Stimulated activated naive CD4-positive, alpha-beta T cell treated with Interleukin-2 at 50 U/mL for 16 hours (primary cell): ENCODE results near the gene STMP1.
"Not testable (repeated sequence)": the region's sequence is repeated elsewhere in the genome, so short reads cannot be mapped to it uniquely, and the experiment has no call there.

Experiments
- DNase-seq: peaks from one replicate; lab custom pipeline; 2025; lab: John Stamatoyannopoulos, UW

Gene STMP1

DNA sequence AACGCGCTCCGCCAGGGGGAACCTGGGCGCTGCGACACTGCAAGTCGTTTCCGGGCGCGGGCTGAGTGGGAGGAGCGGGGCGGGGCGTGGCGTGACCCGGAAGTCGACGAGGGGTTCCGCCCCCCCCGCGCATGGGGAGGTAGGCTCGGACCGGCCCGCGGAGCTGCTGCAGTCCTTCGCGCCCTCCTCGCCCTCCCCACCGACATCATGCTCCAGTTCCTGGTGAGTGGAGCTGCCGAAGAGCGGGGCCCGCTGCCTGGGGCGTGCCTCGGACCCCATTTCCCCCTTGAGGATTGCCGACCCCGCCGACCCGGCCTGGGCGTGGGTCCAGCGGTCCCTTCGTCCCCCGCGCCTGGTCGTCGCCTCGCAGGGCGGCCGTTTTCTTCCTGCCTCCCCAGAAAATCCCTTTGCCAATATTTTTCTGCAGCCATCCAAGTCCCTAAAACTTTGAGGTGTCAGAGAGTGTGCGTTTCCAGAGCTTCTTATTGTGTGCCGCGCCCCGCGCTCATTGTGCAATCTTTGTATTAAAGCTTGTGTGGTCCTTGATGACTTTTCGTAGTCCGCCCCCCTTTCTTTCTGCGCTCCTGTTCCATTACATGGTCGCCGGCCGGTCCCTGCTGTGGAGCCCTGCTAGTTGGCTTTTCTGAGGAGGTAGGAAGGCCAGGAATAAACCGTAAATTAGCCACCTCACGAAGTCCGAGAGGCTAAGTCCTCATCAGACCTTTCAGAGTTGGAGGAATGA lies at the start of gene STMP1:
Gene STMP1, plus strand, starts transcription at position 142 of the 742 bp plus-strand sequence.
- peak; percentile 96 for DNase-seq

DNA sequence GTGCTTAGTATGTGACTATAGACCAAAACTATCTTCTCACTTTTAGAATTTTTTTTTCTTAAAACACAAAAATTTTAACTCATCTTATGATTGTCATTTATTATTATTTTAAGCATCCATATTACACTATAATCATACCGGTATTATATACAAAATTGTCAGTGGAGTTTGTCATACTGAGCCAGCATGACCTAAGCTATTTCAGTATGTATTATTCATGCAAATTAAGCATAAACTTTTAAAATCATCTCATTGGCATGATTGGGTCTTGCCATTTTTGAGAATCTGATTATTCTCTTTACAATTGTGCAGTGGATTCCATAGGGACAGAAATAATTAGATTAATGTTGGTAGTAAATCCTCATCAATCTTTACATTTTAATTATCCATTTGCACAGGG lies 46.2 kb upstream of the STMP1 start:
- no peak for DNase-seq

DNA sequence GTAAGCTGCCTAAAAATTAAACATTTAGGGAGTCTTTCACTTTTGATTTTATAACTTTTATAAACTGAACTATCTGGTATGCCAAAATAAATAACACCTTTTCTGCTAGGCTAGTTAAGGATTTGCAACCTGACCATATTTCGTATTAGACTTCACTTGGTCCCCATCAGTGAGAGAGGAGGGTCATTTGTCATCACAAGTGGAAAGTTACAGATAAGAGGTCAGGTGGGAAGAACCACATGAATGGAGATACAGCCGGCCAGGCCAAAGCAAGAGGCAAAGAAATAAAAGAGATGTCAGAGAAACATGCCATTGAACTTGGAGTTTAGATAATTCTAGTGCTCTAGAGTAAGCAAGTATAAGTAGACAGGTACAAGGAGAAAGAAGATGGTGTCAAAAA lies 44.5 kb upstream of the STMP1 start:
- no peak for DNase-seq

DNA sequence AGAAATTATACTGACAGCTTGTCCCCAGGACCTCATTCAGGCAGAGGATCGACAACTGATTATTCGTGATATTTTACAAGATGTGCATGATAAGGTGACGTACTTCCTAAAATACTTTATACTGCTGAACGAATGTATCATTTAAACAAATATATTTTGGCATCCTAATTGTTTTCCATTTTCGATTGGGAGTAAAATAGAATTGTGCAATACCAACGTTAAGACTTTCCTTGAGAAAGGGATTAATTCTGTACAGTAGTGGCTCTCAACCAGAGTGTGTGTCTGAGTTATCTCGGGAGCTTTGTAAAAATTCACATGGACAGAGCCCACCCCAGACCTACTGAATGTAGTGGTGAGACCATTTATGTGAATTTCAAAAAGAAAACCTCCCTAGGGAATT lies 43.8 kb upstream of the STMP1 start:
- DNase-seq = no peak

DNA sequence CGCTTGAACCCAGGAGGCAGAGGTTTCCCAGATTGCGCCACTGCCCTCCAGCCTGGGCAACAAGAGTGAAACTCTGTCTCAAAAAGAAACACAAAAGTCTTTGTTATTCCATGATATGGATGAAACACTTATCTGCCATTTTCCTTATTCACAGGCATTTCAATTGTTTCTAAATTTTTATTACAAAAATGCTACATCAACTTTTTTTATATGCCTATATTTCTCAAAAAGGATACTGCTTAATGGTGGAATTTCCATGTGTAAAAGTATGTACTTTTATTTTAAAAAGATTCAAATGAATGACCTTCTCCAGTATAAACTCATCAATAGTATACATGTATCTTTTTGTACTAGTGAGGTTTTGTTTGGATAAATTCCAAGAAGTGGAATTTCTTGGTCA lies 41.9 kb upstream of the STMP1 start:
- DNase-seq = no peak

DNA sequence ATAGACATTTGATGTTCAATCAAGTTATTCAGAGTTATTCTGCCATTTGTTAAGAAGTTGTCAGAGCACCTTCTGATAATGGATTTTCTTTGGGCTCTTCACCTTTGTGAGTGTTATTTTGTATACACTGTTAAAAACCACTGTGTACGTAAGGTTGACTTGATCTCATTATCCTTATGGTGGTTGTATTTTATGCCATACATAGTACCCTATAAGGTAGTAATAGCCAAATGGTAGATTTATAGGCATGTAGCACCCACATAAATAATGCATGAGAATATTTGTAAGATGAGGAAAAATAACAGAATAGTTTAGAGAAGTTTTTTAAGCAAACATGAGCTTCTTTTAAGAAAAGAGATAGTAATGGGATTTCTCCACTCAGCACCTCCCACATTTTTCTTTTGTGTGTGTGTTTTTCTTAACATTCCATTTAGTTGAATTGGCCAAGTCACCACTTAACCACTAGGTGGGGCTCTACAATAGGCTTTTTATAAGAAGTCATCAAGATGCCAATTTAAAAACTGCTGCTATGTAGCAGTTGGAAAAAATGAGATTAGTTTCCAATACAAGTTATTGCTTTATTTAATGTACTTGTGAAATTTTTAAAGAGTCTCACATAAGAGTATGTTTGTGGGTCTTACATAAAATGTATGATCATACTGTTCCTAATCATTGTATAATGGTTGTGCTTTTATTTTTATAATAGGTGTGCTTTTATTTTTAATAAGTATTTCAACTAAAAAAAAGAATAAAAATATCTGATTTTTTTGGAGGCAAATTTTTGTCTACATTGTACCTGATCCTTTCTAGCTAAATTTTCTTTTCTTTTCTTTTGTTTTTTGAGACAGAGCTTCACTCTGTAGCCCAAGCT lies 41.1 kb upstream of the STMP1 start:
- DNase-seq = no peak

DNA sequence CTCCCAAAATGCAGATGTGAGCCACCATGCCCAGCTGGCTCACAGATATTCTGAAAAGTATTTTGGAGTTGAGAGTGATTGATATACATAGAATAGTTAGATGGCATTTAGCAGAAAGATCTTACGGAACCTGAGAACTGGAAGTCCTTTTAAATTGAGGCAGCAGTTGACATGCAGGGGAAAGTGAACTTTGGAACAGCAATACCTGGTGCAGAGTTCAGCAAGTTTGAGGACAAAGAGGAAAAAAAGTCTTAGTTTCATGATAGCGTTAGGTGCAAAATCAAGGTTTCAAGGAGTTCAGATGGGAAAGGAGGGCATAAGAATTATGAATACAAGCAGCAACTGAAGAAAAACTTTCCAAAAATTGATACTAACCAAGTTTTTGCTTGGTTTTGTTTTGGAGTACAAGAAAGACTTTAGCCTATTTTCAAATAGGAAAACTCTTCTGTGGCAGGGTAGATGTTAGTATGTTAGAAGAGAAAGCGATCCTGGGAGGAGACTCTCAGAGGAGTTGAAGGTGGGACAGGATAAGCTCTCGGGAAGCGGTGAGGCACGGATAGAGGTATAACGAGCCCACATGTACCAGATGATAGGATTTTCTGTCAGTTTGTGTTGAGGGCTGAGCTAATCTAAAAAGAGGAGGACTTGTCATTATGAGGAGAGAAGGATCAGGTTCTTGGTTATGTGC lies 28.0 kb upstream of the STMP1 start:
- no peak for DNase-seq

DNA sequence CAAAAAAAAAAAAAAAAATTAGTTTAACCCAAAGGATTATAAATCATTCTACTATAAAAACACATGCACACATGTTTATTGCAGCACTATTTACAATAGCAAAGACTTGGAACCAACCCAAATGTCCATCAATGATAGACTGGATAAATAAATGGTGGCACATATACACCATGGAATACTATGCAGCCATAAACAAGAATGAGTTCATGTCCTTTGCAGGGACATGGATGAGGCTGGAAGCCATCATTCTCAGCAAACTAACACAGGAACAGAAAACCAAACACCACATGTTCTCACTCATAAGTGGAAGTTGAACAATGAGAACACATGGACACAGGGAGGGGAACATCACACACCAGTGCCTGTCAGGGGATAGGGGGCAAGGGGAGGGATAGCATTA lies 22.6 kb upstream of the STMP1 start:
- not testable (repeated sequence) for DNase-seq

DNA sequence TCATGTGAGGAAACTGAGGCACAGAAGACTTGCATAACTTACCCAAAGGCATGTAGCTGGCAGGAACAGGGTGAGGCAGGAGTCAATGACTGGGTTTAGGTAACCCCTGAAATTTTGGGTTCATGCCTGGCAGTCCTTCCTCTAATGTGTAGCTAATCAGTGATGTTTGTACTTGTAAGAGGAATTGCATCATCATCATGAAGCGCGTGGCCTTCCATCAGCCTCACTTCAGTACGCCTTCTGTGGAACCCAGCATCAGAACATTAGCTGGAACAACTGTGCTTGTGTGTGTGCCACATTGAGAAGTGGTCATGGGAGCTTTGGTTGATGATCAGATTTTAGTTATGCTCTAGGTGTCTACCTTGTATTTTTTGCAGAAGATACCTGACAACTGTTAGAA lies 18.2 kb upstream of the STMP1 start:
- no peak for DNase-seq

DNA sequence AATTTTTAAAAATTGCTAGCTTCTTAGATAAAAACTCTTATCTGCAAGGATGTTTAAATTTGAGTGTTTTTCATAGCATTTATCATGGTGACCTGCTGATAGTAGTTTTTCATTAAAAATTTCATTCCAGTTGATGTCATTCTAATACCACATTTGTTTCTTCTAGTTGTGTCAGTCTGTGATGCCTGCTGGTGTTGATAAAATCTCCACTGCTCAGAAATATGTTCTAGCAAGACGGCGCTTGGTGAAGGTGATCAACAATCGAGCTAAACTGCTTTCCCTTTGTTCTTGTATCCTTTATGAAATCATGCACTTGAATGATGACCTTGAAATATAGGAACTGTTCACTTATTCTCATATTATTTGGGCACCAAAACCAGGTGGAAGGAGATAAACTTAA lies 17.6 kb upstream of the STMP1 start:
- no peak for DNase-seq

DNA sequence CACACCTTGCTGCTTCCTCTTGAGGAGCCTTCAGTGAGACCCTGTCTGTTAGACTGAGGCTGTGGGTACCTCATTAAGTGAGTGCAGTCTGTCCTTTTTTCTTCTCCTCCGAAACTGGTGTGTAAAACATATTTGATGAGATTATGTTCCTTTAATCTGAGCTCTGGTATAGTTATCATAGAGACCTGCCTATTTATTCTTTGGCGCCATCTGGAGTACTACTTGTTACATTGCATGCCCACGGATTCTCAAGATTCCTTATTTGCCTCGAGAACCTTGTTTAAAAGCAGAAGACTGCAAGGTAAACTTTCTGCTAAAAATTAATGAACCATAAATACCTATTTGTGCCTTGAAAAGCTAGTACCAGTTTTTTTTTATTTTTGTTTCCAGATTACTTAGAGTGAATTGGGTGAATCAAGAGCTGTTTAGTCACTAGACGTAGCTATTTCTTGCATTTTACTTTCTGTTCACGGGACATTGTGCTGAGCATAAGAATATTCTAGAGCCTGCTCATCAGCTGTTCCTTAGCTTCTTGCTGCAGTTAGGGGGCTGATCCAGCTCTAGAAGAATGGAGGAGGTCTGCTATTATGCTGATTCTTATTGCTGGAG lies 16.9 kb upstream of the STMP1 start:
- no peak for DNase-seq

DNA sequence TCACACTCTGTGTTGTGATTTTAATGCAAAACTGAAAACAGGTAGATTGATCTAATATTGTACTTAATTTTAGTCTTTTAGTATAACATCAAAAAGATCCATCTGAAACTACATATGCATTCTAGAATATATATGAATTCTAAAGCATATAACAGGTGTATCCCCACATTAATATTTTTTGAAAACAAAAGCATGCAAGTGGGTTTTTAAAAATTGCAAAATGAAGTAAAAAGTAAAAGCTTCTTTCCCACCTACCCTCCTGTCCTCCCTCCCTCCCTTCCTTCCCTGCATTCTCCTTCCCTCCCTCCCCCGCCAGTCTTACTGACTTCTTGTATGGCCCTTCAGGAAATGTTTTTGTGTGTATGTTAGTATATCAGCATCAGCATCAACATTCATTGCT lies 14.6 kb upstream of the STMP1 start:
- no peak for DNase-seq

DNA sequence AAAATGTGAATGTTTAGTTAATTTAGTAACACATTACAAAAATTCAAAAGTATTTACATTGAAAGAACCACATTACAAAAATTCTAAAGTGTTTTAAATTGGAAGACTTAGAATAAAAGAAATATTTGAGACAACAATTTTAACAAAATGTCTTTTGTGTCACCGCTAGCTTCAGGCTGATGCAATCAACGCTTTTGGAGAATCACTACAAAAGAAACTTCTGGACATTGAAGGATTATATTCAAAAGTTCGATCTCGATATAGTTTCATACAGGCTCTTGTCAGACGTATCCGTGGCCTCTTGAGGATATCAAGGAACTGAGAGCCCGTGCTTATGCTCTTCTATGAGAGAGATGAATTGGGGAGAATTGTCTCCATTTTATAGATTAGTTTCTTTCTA lies 14.1 kb upstream of the STMP1 start:
- DNase-seq = no peak

DNA sequence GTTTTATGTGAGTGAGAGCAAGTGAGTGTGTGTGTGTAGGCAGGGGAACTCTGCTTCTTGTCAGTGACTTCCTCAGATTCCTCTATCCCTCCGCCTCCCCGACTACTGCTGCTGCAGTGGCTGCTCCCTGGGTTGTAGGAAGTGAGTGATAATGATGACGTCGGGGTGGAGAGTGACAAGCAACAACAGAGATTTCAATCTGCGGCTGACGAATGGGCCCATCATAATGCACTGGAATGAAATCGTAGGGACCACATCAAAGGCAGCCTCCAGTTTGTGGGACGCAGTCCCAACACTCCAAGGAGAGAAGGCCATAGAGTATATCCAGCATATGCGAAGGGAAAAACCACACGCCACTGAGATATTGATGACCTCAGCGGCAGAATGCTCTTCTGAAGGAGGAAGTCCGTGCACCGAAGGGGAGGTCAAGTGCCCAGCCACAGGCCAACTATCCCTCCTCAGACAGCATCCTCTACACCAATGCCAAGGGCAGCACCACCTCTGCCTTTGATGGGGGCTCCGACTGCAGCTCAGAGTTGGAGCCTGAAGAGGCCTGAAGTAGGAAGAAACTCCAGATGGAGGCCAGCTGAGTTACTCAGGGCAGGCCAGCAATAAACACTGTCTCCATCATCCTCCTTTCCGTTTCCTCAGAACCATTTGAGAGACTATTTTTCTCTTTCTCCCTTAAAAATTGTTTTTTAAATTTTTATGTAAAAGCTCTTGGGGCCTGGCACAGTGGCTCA lies 11.3 kb upstream of the STMP1 start:
- DNase-seq = no peak

DNA sequence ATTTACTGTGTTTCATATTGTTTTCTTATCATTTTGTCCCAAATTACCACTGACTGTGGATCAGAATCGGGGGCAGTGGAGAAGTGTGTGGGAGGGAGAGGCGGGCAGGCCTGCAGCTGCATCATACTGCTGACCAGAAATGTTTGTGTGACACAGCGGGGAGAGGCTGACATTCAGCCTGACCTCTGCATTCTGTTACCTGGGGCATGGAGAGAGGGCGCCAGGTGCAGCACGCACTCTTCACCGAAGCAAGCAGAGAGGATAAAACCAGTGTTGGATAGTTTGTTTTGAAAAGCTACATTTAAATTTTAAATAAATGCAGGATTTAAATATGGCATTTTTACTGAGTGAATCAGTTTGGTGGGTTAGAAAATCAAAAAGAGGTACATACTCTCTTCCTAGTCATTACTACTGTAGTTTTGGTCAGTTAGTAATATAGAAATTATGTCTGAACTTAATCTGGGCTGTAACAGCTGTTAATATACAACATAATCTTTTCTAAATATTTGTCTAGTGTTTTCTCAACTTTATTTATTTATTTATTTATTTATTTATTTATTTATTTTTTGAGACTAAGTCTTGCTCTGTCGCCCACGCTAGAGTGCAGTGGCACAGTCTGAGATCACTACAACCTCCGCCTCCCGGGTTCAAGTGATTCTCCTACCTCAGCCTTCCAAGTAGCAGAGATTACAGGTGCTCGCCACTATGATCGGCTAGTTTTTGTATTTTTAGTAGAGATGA lies 8.8 kb upstream of the STMP1 start:
- DNase-seq = no peak

DNA sequence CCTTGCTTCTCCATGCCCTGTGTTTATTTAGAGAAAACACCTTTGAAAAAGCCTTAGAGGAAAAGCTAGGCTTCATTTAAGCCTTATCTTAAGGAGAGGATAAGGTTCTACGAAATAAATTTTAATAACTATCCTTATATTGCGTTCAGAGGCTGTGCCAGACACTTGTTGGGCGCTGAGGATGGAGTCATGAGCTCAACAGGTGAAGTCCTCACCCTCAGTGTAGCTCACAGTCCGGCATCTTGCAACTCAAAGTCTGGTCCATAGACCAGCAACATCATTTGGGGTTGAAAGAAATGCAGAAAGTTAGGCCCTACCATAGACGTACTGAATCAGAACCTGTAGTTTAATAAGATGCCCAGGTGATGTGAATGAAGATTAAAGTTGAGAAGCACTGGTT lies 3.8 kb upstream of the STMP1 start:
- DNase-seq = no peak

DNA sequence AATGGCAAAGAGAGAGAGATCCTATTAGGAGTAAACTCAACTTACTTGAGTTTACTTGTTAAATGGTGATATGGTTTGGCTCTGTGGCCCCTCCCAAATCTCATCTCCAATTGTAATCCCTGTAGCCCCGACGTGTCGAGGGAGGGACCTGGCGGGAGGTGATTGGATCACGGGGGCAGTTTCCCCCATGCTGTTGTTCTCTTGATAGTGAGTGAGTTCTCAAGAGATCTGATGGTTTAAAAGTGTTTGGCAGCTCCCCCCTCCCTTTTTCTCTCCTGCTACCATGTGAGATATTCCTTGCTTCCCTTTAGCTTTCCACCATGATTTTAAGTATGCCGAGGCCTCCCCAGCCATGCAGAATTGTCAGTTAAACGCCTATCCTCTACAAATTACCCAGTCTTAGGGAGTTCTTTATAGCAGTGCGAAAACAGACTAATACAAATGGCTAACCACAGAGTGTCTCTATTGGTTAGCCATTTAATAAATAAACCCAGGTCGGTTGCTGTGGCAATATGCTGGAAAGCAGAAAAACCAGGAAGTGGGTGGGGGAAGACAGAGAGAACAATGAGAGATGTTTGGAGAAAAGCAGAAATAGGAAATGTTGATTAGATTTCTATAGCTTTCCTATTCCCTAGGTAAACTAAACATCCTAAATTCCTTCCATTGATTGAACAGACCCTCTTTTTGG lies 3.0 kb upstream of the STMP1 start:
- no peak for DNase-seq

DNA sequence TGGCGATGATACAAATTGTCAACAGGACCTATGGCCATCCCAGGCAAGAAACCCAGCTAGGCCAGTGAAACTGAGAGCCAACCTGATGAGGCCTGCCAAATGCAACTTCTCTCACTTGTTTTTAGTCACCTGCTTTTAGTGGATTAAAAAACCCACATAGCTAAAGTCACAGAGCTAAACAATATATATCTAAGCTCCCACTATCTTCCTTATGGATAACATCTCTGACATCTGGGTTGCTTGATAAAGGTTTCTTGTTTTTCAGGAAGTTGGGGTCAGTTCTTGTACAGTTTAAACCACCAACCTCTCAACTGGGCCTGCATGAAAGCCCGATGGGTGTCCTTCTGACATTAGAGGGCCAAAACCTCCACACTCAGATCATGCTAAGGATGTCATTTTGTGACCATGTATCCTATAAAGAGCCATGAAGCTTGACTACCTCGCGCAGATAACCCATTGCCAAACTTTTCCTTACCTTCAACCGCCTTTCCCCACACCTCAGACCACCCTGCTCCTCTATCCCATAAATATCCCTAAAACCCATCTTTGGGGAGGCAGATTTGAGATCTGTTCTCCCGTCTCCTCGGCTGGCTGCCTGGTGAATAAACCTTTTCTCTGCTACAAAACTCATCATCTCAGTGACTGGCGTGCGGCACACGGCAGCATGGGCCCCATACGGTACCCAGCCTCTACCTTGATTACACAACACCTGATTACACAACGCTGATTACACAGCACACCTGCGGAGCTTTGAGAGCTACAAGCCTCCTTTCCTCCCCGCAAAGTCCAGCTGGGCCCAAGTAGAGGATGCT lies 797 bp upstream of the STMP1 start:
- DNase-seq = no peak

DNA sequence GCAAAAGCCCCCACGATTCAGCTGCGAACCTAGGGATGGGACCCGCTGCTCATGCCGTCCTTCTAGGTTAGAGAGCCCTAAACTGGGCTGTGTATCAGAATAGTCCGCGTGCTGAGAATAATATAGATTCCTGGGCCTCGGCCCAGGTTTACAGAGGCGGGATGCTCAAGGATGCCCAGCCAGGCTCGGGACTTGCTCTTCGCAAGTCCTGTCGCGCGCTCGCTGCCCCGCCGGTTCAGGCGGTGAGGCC lies 266 bp upstream of the STMP1 start:
- DNase-seq = no peak

DNA sequence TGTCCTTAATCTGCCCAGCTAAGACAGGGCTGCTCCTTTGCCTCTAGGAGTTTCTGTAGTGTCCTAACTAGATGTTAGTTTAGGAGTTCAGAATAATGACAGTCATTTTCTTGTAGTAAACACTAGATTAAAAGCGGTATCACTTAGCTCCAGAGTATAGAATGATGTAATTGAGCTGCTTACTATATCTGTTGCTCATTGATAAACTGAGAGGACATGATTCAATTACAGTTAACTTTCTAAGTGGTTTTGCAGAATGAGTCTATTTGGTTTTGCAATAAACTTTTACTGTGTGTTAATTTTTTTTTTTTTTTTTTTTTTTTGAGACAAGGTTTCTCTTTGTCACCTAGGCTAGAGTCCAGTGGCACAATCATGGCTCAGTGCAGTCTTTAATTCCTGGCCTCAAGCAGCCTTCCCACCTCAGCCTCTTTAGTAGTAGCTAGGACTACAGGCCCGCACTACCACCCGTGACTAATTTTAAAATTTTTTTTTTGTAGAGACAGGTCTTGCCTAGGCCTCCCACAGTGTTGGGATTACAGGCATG lies 1.8 kb downstream of the STMP1 start:
- no peak for DNase-seq
